GM23338 (cell line): ENCODE results near the gene OTOG. TPM values are rescaled to one million over a fixed set of nuclear protein-coding genes. Genes with fewer than 3 reads are reported as not detected.

Experiments
- ATAC-seq: fragments of 200-7000 bp; cut with Tn5 transposase; 3 replicates; pipeline ENCODE4 v1.9.1; 2020
- DNase-seq: peaks from one replicate; pipeline ENCODE4 v3.0.0-alpha.2; 2015; ENCODE audit warnings: low spot score
- H2AFZ ChIP-seq: fragments of 200-600 bp; sonication (generic); 2 replicates; pipeline ENCODE4 v1.8.0; 2016; ENCODE audit warnings: antibody characterized with exemption, mild to moderate bottlenecking, moderate library complexity
- H3F3A ChIP-seq: fragments of 200-600 bp; sonication (generic); replicated peaks from 2 replicates; pipeline ENCODE4 v1.8.0; 2017; ENCODE audit warnings: antibody characterized with exemption, mixed run types, low read depth
- H3K27ac ChIP-seq: fragments of 200-600 bp; sonication (generic); 2 replicates; pipeline ENCODE4 v1.6.1; 2016; ENCODE audit warnings: low read depth
- H3K27me3 ChIP-seq: fragments of 200-600 bp; sonication (generic); 2 replicates; pipeline ENCODE4 v1.8.0; 2016; ENCODE audit warnings: mild to moderate bottlenecking, mixed run types, moderate library complexity; ENCODE audit not compliant: insufficient read depth
- H3K36me3 ChIP-seq: fragments of 200-600 bp; sonication (generic); 2 replicates; pipeline ENCODE4 v1.8.0; 2016; ENCODE audit warnings: mild to moderate bottlenecking; ENCODE audit not compliant: insufficient read depth
- H3K4me1 ChIP-seq: fragments of 200-600 bp; sonication (generic); 2 replicates; pipeline ENCODE4 v1.8.0; 2016; ENCODE audit warnings: mild to moderate bottlenecking, moderate library complexity; ENCODE audit not compliant: insufficient read depth
- H3K4me2 ChIP-seq: fragments of 200-600 bp; sonication (generic); 2 replicates; pipeline ENCODE4 v1.7.1; 2017; ENCODE audit warnings: mixed run types
- H3K4me3 ChIP-seq: fragments of 200-600 bp; sonication (generic); 2 replicates; pipeline ENCODE4 v1.6.1; 2016; ENCODE audit warnings: mixed run types
- H3K79me2 ChIP-seq: fragments of 200-600 bp; sonication (generic); replicated peaks from 2 replicates; pipeline ENCODE4 v1.8.0; 2017; ENCODE audit warnings: mild to moderate bottlenecking; ENCODE audit not compliant: insufficient read depth
- H3K9me2 ChIP-seq: fragments of 200-600 bp; sonication (generic); 2 replicates; pipeline ENCODE4 v1.8.0; 2017; ENCODE audit not compliant: insufficient read depth
- H4K20me1 ChIP-seq: fragments of 200-600 bp; sonication (generic); replicated peaks from 2 replicates; pipeline ENCODE4 v1.8.0; 2017; ENCODE audit warnings: mild to moderate bottlenecking; ENCODE audit not compliant: insufficient read depth
- H3K27ac Mint-ChIP-seq: 2 replicates; pipeline ENCODE4 v1.8.0; 2020; ENCODE audit warnings: inconsistent platforms, mild to moderate bottlenecking, moderate library complexity, mixed read lengths
- H3K27me3 Mint-ChIP-seq: 3 replicates; pipeline ENCODE4 v1.8.0; 2022; ENCODE audit warnings: low read depth, mild to moderate bottlenecking, moderate library complexity, mixed read lengths, inconsistent platforms; ENCODE audit not compliant: insufficient read depth, poor library complexity
- H3K36me3 Mint-ChIP-seq: 3 replicates; pipeline ENCODE4 v1.8.0; 2021; ENCODE audit warnings: low read depth, mild to moderate bottlenecking, inconsistent platforms, moderate library complexity, mixed read lengths
- H3K4me1 Mint-ChIP-seq: 3 replicates; pipeline ENCODE4 v1.8.0; 2020; ENCODE audit warnings: mild to moderate bottlenecking, inconsistent platforms, mixed read lengths
- H3K4me3 Mint-ChIP-seq: 3 replicates; pipeline ENCODE4 v1.8.0; 2021; ENCODE audit warnings: moderate library complexity, mild to moderate bottlenecking, inconsistent platforms, mixed read lengths
- H3K9me3 Mint-ChIP-seq: 3 replicates; pipeline ENCODE4 v1.8.0; 2020; ENCODE audit warnings: moderate library complexity, mild to moderate bottlenecking, inconsistent platforms, mixed read lengths
- CREB1 ChIP-seq: fragments of 250-450 bp; sonication (Bioruptor Pico); IDR thresholded peaks from 2 replicates; pipeline ENCODE4 v1.5.0; 2020; ENCODE audit warnings: low read depth, mild to moderate bottlenecking, moderate library complexity
- CTCF ChIP-seq, 2 experiments: fragments of 200-600 bp in 1 of 2; sonication (generic) in 1 of 2; conservative IDR thresholded peaks; 2 replicates each; pipeline versions ENCODE4 v1.5.1 to v1.6.1; 2016 to 2017; ENCODE audit warnings: antibody characterized with exemption in 2 of 2, low read depth in 2 of 2, mild to moderate bottlenecking in 2 of 2, moderate library complexity in 1 of 2
- ETS1 ChIP-seq: IDR thresholded peaks from 2 replicates; pipeline ENCODE4 v1.6.1; 2016; ENCODE audit warnings: antibody characterized with exemption
- EZH2 ChIP-seq: fragments of 200-600 bp; sonication (generic); IDR thresholded peaks from one replicate; pipeline ENCODE4 v1.8.0; 2017; ENCODE audit warnings: antibody characterized with exemption, mild to moderate bottlenecking, low read depth; ENCODE audit not compliant: unreplicated experiment
- JUNB ChIP-seq: IDR thresholded peaks from one replicate; pipeline ENCODE4 v1.6.1; 2016; ENCODE audit warnings: antibody characterized with exemption; ENCODE audit not compliant: unreplicated experiment
- NANOG ChIP-seq: IDR thresholded peaks from 2 replicates; pipeline ENCODE4 v1.6.1; 2016; ENCODE audit warnings: antibody characterized with exemption, borderline replicate concordance
- POLR2AphosphoS5 ChIP-seq: IDR thresholded peaks from 2 replicates; pipeline ENCODE4 v1.6.1; 2016; ENCODE audit warnings: antibody characterized with exemption, low read depth
- STAT1 ChIP-seq: IDR thresholded peaks from one replicate; pipeline ENCODE4 v1.6.1; 2016; ENCODE audit warnings: antibody characterized with exemption; ENCODE audit not compliant: unreplicated experiment
- ZNF114 ChIP-seq: fragments of 250-450 bp; sonication (Bioruptor Pico); IDR thresholded peaks from 2 replicates; pipeline ENCODE4 v1.5.0; 2020; ENCODE audit warnings: mild to moderate bottlenecking, moderate library complexity
- ZNF331 ChIP-seq: fragments of 250-450 bp; sonication (Bioruptor Pico); IDR thresholded peaks from 2 replicates; pipeline ENCODE4 v1.5.0; 2020; ENCODE audit warnings: low read depth, mild to moderate bottlenecking, moderate library complexity
- ZNF462 ChIP-seq: fragments of 250-450 bp; sonication (Bioruptor Pico); IDR thresholded peaks from 2 replicates; pipeline ENCODE4 v1.5.0; 2020; ENCODE audit warnings: mild to moderate bottlenecking, moderate library complexity
- polyA plus RNA-seq: library from polyadenylated mRNA; unstranded; fragments of >200 nt; fragmentation: Nextera tagmentation; extraction: Ambion mirVana; gene quantifications from 2 replicates; pipeline ENCODE4 v1.2.1, GENCODE V29; 2016
- total RNA-seq: library from RNA; depleted of rRNA; stranded (reverse); fragments of >200 nt; shearing (Covaris generic); gene quantifications from 2 replicates; pipeline ENCODE4 v1.2.3, GENCODE V29; 2014

The OTOG gene
- total and polyA plus RNA-seq, 2 experiments from 2014 or later: 0.40 to 0.52 TPM

DNA sequence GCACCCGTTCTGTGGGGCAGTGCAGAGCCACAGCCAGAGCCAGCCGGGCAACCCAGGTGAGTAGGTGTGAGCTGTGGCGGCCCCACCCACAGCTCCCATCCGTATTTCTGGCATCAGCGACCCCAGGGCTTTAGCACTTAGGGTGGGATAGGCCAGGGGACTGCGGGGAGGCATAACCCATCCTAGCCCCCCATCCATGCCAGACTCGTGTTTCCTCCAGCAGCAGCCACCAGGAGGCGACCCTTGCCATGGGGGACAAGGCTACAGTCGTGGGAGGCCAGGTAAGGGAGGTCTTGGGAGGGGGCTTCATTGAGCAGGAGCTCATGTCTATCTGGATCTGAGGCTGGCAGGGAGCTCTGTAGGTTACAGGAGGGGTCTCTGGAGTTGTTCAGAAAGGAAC, 873 bp downstream of the OTOG start:
- peak; percentile 21 for ATAC-seq
- Histone ChIP-seq H3K27me3 (peaks cover 11% of the 10 kb centered on the region), H4K20me1 (no peaks in the 10 kb centered on the region), H3K4me2 (peak overlapping the region; percentile 69), H3K4me1 (peaks cover 17% of the 10 kb centered on the region), H3F3A (no peaks in the 10 kb centered on the region), H3K9me2 (no peaks in the 10 kb centered on the region), H3K36me3 (no peaks in the 10 kb centered on the region), H3K79me2 (no peaks in the 10 kb centered on the region), H2AFZ (peak overlapping the region; percentile 52), H3K4me3 (peak overlapping the region; percentile 46; the same call in 1 of the 2 replicates), H3K27ac (no peak overlapping the region)
- H3K4me3 Mint-ChIP-seq: no peak overlapping the region; the same call in 1 of the 3 replicates
- H3K27ac Mint-ChIP-seq: no peak overlapping the region
- peak; percentile 50 for DNase-seq
- peaks cover 33% of the 10 kb centered on the region for H3K4me1 Mint-ChIP-seq
- H3K36me3 Mint-ChIP-seq: no peaks in the 10 kb centered on the region
- no peaks in the 10 kb centered on the region for H3K9me3 Mint-ChIP-seq
- no peak for TF ChIP-seq ZNF331 (CRISPR knock-in tag)
- TF ChIP-seq NANOG: no peak
- peak; percentile 41 to 72 for TF ChIP-seq CTCF (conservative IDR thresholded peaks at IDR 0.05; ENCODE audit: low read depth in 2 of 2)
- H3K27me3 Mint-ChIP-seq: peaks cover 22% of the 10 kb centered on the region

DNA sequence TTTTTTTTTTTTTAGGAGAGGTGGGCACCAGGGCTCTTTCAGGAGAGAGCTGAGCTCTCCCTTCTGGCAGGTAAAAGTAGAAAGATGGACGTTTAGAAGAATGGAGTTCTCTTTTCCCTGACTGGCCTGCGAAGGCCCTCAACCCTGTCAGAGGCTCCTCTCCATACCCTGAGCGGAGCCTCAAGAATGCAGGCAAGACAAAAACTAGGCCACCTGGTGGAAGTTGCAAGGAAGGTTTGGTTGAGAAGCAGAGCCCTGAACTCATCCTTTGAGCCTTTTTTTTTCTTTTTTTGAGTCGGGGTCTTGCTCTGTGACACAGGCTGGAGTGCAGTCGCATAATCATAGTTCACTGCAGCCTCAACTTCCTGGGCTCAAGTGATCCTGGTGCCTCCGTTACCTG, 1.4 kb downstream of the OTOG start:
- H3F3A ChIP-seq: no peaks in the 10 kb centered on the region
- H3K4me3 Mint-ChIP-seq: no peak overlapping the region
- no peak for TF ChIP-seq ETS1
- TF ChIP-seq STAT1: no peak
- no peak for TF ChIP-seq POLR2AphosphoS5
- peak; percentile 49 to 59 for TF ChIP-seq CTCF (conservative IDR thresholded peaks at IDR 0.05; ENCODE audit: low read depth in 2 of 2)
- TF ChIP-seq JUNB: no peak
- TF ChIP-seq ZNF114 (CRISPR knock-in tag): no peak
- 0 out of 2 replicates have a peak, but pooled peaks have one; percentile 56 for TF ChIP-seq ZNF462 (CRISPR knock-in tag)
- TF ChIP-seq EZH2: no peak
- TF ChIP-seq ZNF331 (CRISPR knock-in tag): no peak
- no peak for TF ChIP-seq CREB1 (CRISPR knock-in tag)

More for the DNA sequence above, 1.4 kb downstream of the OTOG start:
- H3K27ac ChIP-seq: no peak overlapping the region
- no peaks in the 10 kb centered on the region for H4K20me1 ChIP-seq
- no peaks in the 10 kb centered on the region for H3K79me2 ChIP-seq
- H3K27me3 Mint-ChIP-seq: peaks cover 20% of the 10 kb centered on the region
- ATAC-seq (peak; percentile 36), DNase-seq (peak; percentile 85)
- H3K4me2 ChIP-seq: peak overlapping the region; percentile 69; the same call in 1 of the 2 replicates
- H3K4me3 ChIP-seq: no peak overlapping the region
- H3K9me2 ChIP-seq: no peaks in the 10 kb centered on the region
- H3K36me3 ChIP-seq: no peaks in the 10 kb centered on the region
- H2AFZ ChIP-seq: no peak overlapping the region
- peaks cover 6% of the 10 kb centered on the region for H3K27me3 ChIP-seq
- peaks cover 31% of the 10 kb centered on the region for H3K4me1 Mint-ChIP-seq
- no peaks in the 10 kb centered on the region for H3K36me3 Mint-ChIP-seq
- no peak overlapping the region for H3K27ac Mint-ChIP-seq
- peaks cover 12% of the 10 kb centered on the region for H3K4me1 ChIP-seq
- no peaks in the 10 kb centered on the region for H3K9me3 Mint-ChIP-seq
